GM12892 (cell line): Measurements from ENCODE around the gene NKX1-2.

Experiments
- POLR2AphosphoS5 ChIP-seq: IDR thresholded peaks from 2 replicates; pipeline ENCODE4 v1.6.1; 2011; ENCODE audit warnings: low read depth, low read length, control low read depth
- TAF1 ChIP-seq: IDR thresholded peaks from 2 replicates; pipeline ENCODE4 v1.6.1; 2011; ENCODE audit warnings: low read depth, mild to moderate bottlenecking, control low read depth, low read length, borderline replicate concordance

DNA sequence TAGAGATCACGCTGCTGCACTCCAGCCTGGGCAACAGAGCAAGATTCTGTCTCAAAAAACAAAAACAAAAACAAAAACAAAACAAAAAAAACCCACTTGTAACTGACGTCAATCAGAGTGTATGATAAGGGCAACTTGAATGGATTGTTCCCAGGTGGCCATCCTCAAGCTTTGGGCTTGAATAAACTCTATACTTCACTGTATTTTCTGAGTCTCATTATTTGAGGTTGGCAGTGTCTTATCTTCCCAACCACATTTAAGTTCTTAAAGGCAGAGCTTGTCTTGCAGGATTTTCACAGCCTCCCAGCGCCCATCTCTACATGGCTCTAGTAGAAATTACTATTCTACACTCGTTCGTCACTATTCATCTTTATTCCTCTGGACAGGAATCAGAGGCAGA lies 26.0 kb downstream of the NKX1-2 start:
- TF ChIP-seq POLR2AphosphoS5 (no peak), TAF1 (no peak)
